ENCODE results near the gene CDH4. TPM values are rescaled to one million over a fixed set of nuclear protein-coding genes. Genes with fewer than 3 reads are reported as not detected.

CDH4 gene
- total RNA-seq, 1 donor from 2014 or later = 0.06 TPM

GRCh38 chr20:61541537-61541936, 289.5 kb downstream of the CDH4 start:
- Histone ChIP-seq H3K36me3 (no peaks in the 10 kb centered on the region), H3K9me3 (no peaks in the 10 kb centered on the region), H3K4me1 (no peaks in the 10 kb centered on the region), H3K27me3 (ENCODE audit: low read depth) (peaks cover 3% of the 10 kb centered on the region), H3K4me3 (no peak overlapping the region), H3K27ac (no peak overlapping the region)
- TF ChIP-seq, protein P1, sequence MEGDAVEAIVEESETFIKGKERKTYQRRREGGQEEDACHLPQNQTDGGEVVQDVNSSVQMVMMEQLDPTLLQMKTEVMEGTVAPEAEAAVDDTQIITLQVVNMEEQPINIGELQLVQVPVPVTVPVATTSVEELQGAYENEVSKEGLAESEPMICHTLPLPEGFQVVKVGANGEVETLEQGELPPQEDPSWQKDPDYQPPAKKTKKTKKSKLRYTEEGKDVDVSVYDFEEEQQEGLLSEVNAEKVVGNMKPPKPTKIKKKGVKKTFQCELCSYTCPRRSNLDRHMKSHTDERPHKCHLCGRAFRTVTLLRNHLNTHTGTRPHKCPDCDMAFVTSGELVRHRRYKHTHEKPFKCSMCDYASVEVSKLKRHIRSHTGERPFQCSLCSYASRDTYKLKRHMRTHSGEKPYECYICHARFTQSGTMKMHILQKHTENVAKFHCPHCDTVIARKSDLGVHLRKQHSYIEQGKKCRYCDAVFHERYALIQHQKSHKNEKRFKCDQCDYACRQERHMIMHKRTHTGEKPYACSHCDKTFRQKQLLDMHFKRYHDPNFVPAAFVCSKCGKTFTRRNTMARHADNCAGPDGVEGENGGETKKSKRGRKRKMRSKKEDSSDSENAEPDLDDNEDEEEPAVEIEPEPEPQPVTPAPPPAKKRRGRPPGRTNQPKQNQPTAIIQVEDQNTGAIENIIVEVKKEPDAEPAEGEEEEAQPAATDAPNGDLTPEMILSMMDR (IDR thresholded peaks at IDR 0.05) = no peak
- ATAC-seq = no peak
- no peak for DNase-seq
- intact Hi-C loops (cut with DNase I) = no loop called here

- no peaks in the 10 kb centered on the region for H3K36me3 ChIP-seq
- H3K27me3 ChIP-seq (ENCODE audit: low read depth) = peaks cover 3% of the 10 kb centered on the region
- no peaks in the 10 kb centered on the region for H3K4me1 ChIP-seq
- intact Hi-C loops (cut with DNase I) = no loop called here
- no peak overlapping the region for H3K4me3 ChIP-seq
- H3K9me3 ChIP-seq = no peaks in the 10 kb centered on the region
- H3K27ac ChIP-seq = no peak overlapping the region
- TF ChIP-seq, protein P1 (IDR thresholded peaks at IDR 0.05) = no peak
- DNase-seq (no peak), ATAC-seq (no peak)
Measured at GRCh38 chr20:61543086-61543485, 291.0 kb downstream of the CDH4 start.

GRCh38 chr20:61543931-61544745, 292.1 kb downstream of the CDH4 start:
- ATAC-seq (no peak), DNase-seq (no peak)
- H3K4me3 ChIP-seq = no peak overlapping the region
- no peaks in the 10 kb centered on the region for H3K4me1 ChIP-seq
- H3K27ac ChIP-seq = no peak overlapping the region
- no peaks in the 10 kb centered on the region for H3K9me3 ChIP-seq
- H3K36me3 ChIP-seq = no peaks in the 10 kb centered on the region
- peaks cover 3% of the 10 kb centered on the region for H3K27me3 ChIP-seq (ENCODE audit: low read depth)
- intact Hi-C loops (cut with DNase I) = no loop called here
- TF ChIP-seq, protein P1 (IDR thresholded peaks at IDR 0.05) = no peak

- TF ChIP-seq, protein P1 (IDR thresholded peaks at IDR 0.05) = no peak
- H3K27me3 ChIP-seq (ENCODE audit: low read depth) = peaks cover 3% of the 10 kb centered on the region
- ATAC-seq (peak in 1 of 2 donors; percentile 20), DNase-seq (no peak)
- H3K4me1 ChIP-seq = no peaks in the 10 kb centered on the region
- no peak overlapping the region for H3K4me3 ChIP-seq
- intact Hi-C loops (cut with DNase I) = no loop called here
- H3K36me3 ChIP-seq = no peaks in the 10 kb centered on the region
- no peak overlapping the region for H3K27ac ChIP-seq
- no peaks in the 10 kb centered on the region for H3K9me3 ChIP-seq
Measured at GRCh38 chr20:61544910-61545889, 293.1 kb downstream of the CDH4 start.

DNA sequence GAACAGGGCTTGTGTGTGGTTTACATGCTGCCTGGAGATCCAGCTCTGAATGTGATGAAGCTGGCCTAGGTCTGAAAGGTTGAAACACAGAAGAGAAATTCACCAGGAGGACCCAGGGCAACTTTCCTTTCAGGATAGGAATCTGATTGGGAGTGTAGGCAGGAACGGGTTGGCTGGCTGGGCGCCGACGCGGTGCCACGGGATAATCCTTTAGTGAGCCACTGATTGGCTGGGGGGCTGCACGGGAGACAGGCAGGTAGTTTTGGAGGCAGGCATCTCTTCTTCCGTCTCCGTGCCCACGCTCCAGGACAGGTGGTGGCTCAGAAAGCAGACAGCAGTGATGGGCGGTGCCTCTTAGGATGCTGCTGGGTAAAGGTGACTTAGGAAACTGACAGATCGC, 294.6 kb downstream of the CDH4 start:
- Histone ChIP-seq H3K27me3 (ENCODE audit: low read depth) (no peaks in the 10 kb centered on the region), H3K4me3 (no peak overlapping the region), H3K27ac (no peak overlapping the region), H3K9me3 (no peaks in the 10 kb centered on the region), H3K36me3 (no peaks in the 10 kb centered on the region), H3K4me1 (no peaks in the 10 kb centered on the region)
- DNase-seq = no peak
- intact Hi-C loops (cut with DNase I) = no loop called here
- no peak for ATAC-seq
- TF ChIP-seq, protein P1 (IDR thresholded peaks at IDR 0.05) = no peak
